ENCODE results near the gene WBP1. TPM values are rescaled to one million over a fixed set of nuclear protein-coding genes. Genes with fewer than 3 reads are reported as not detected.

Gene WBP1
- total and polyA plus RNA-seq, 10 of the 15 experiments (the other 5 are each of a cell fraction or from before 2014, with no cell fraction given) = 4.2 to 76.8 (median 43.8) TPM

- no peak for TF ChIP-seq REST (IDR thresholded peaks at IDR 0.05; ENCODE audit: low read depth, low read length)
- TF ChIP-seq, protein P1, sequence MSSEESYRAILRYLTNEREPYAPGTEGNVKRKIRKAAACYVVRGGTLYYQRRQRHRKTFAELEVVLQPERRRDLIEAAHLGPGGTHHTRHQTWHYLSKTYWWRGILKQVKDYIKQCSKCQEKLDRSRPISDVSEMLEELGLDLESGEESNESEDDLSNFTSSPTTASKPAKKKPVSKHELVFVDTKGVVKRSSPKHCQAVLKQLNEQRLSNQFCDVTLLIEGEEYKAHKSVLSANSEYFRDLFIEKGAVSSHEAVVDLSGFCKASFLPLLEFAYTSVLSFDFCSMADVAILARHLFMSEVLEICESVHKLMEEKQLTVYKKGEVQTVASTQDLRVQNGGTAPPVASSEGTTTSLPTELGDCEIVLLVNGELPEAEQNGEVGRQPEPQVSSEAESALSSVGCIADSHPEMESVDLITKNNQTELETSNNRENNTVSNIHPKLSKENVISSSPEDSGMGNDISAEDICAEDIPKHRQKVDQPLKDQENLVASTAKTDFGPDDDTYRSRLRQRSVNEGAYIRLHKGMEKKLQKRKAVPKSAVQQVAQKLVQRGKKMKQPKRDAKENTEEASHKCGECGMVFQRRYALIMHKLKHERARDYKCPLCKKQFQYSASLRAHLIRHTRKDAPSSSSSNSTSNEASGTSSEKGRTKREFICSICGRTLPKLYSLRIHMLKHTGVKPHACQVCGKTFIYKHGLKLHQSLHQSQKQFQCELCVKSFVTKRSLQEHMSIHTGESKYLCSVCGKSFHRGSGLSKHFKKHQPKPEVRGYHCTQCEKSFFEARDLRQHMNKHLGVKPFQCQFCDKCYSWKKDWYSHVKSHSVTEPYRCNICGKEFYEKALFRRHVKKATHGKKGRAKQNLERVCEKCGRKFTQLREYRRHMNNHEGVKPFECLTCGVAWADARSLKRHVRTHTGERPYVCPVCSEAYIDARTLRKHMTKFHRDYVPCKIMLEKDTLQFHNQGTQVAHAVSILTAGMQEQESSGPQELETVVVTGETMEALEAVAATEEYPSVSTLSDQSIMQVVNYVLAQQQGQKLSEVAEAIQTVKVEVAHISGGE (CRISPR knock-in tag; IDR thresholded peaks at IDR 0.05) = no peak
- no peak for TF ChIP-seq TCF3 (IDR thresholded peaks at IDR 0.05; ENCODE audit: borderline replicate concordance, insufficient read depth, low read depth, low read length)
- no peak for TF ChIP-seq ZNF592 (IDR thresholded peaks at IDR 0.05)
- TF ChIP-seq PAX8 (IDR thresholded peaks at IDR 0.05) = no peak
- TF ChIP-seq, protein P2, sequence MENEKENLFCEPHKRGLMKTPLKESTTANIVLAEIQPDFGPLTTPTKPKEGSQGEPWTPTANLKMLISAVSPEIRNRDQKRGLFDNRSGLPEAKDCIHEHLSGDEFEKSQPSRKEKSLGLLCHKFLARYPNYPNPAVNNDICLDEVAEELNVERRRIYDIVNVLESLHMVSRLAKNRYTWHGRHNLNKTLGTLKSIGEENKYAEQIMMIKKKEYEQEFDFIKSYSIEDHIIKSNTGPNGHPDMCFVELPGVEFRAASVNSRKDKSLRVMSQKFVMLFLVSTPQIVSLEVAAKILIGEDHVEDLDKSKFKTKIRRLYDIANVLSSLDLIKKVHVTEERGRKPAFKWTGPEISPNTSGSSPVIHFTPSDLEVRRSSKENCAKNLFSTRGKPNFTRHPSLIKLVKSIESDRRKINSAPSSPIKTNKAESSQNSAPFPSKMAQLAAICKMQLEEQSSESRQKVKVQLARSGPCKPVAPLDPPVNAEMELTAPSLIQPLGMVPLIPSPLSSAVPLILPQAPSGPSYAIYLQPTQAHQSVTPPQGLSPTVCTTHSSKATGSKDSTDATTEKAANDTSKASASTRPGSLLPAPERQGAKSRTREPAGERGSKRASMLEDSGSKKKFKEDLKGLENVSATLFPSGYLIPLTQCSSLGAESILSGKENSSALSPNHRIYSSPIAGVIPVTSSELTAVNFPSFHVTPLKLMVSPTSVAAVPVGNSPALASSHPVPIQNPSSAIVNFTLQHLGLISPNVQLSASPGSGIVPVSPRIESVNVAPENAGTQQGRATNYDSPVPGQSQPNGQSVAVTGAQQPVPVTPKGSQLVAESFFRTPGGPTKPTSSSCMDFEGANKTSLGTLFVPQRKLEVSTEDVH (IDR thresholded peaks at IDR 0.05; ENCODE audit: low read depth, partially characterized antibody) = no peak
- TF ChIP-seq PKNOX1 (IDR thresholded peaks at IDR 0.05) = peak; percentile 100
- TF ChIP-seq POLR2AphosphoS5 (IDR thresholded peaks at IDR 0.05; ENCODE audit: low read length) = no peak; the same call in 1 of the 2 replicates
- TF ChIP-seq TBL1XR1 (IDR thresholded peaks at IDR 0.05; ENCODE audit: low read depth, low read length) = no peak
- TF ChIP-seq STAT3 (IDR thresholded peaks at IDR 0.05; ENCODE audit: low read depth, low read length) = no peak
These were observed at the start of gene WBP1 (continued) for GRCh38 chr2:74458132-74458937.
